Peyer's patch (tissue), 4 donors: ENCODE measurements around the gene LDLRAD3.

ENCODE experiments used
- CTCF ChIP-seq, 6 experiments: fragments of 450-650 bp in 4 of 6; fragments of 200-600 bp in 2 of 6; sonication (generic) in 1 of 6; IDR thresholded peaks; one replicate each; pipeline ENCODE4 v1.5.1; 2017 to 2019; ENCODE audit warnings: antibody characterized with exemption in 6 of 6, mild to moderate bottlenecking in 3 of 6, moderate library complexity in 1 of 6
- POLR2A ChIP-seq, 2 donors: fragments of 450-650 bp; IDR thresholded peaks; one replicate each; pipeline ENCODE4 v1.5.1; 2017; ENCODE audit warnings: antibody characterized with exemption in 2 of 2, mild to moderate bottlenecking in 2 of 2, moderate library complexity in 2 of 2

DNA sequence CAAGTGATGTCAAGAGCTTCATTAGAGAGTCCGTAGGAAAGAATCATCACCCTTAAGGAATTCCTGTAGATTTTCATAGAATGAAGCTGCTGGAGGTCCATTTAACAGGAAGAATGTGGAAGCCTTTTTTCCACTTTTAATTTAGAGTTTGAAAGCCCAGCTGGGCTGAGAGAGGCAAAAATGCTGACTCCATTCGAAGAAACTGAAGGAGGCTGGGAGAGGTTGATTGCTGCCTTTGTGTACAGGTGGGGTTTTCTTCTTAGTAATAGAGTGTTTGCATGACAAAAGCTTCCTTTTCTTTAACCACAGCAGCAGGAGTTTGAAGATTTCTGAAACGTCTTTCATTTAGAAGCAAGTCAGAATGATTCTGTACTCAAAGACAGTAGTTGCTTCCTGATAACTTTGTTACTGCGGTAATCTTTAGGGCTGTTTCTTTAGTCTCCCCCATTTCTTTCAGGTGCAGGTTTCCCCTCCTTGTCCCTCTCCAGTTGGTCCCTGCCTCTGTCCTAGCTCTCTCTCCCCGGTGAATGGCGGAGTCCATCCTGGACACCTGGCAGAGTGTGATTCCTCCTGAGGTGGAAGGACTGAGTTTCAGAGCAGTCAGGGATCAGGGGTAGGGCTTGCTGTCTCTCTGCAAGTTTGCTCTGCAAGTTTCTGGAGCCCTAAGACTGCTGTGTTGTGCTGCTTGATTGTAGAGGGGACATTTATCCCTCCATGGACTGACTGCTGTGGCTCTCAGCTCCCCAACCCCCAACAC, 166.2 kb downstream of the LDLRAD3 start:
- TF ChIP-seq POLR2A (IDR thresholded peaks at IDR 0.05) (no peak), CTCF (IDR thresholded peaks at IDR 0.05) (no peak)
